ENCODE results near the gene PDE2A. TPM values are rescaled to one million over a fixed set of nuclear protein-coding genes. Genes with fewer than 3 reads are reported as not detected.

Gene PDE2A
- total and polyA plus RNA-seq, 2 donors (not counting 1 experiment from before 2014, with no cell fraction given): 0.88 to 2.9 TPM

DNA sequence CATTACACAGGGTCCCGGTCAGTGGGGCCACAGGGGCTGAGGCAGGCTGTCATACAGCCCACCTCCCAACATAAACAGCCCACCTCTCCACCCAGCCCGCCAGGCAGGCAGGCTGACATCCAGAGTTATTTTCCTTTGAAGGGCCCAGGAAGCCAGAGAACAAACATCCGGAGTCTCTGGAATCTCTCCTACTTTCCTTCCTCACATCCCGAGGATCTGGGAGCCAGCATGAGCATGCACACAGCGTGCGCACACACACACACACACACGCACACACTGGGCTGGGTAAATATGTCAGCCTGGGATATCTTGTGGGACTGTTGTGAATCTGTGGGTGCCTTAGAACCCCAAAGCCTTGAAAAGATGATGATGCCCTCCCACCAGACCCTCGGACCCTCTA, 55.4 kb downstream of the PDE2A start:
- DNase-seq (no peak), ATAC-seq (ENCODE audit: low read depth) (no peak)
- intact Hi-C loops (cut with micrococcal nuclease): no loop called here
- no peak overlapping the region for H3K27ac Mint-ChIP-seq
- H3K4me1 Mint-ChIP-seq: peaks cover 35% of the 10 kb centered on the region
- Histone ChIP-seq H3K79me2 (ENCODE audit: control insufficient read depth, insufficient read depth, low read length) (no peaks in the 10 kb centered on the region), H3K4me3 (ENCODE audit: control extremely low read depth in 1 of 5, extremely low read depth in 1 of 5, insufficient read depth in 1 of 5, low read depth in 2 of 5, low read length in 4 of 5) (no peak overlapping the region), H3K27ac (ENCODE audit: low read length in 2 of 2) (no peak overlapping the region), H3K9me3 (ENCODE audit: control extremely low read depth in 1 of 3, control insufficient read depth in 2 of 3, insufficient read depth in 1 of 3, low read length in 2 of 3) (peaks cover 0 to 1% (median 0%) of the 10 kb centered on the region in 3 donors), H3K4me2 (replicated peaks; ENCODE audit: low read depth, low read length, poor library complexity, severe bottlenecking) (no peak overlapping the region), H3K9ac (ENCODE audit: low read length) (no peak overlapping the region), H3K27me3 (replicated peaks in 1 of 4; ENCODE audit: control extremely low read depth in 1 of 4, control insufficient read depth in 3 of 4, insufficient read depth in 4 of 4, low read length in 3 of 4) (peaks cover 0 to 16% (median 3%) of the 10 kb centered on the region in 4 experiments), H2AFZ (ENCODE audit: insufficient read depth, low read depth, low read length, poor library complexity, severe bottlenecking) (no peak overlapping the region), H4K20me1 (ENCODE audit: control insufficient read depth, insufficient read depth, low read length, poor library complexity, severe bottlenecking) (no peaks in the 10 kb centered on the region), H3K36me3 (replicated peaks in 1 of 2; ENCODE audit: control extremely low read depth in 1 of 2, control insufficient read depth in 1 of 2, extremely low read depth in 1 of 2, insufficient read depth in 2 of 2, low read length in 1 of 2) (no peaks in the 10 kb centered on the region), H3K4me1 (ENCODE audit: control insufficient read depth in 2 of 2, insufficient read depth in 2 of 2, low read length in 2 of 2) (peaks cover 14 to 34% of the 10 kb centered on the region in 2 donors)
- peaks cover 16% of the 10 kb centered on the region for H3K27me3 Mint-ChIP-seq
- ChIA-PET CTCF (no interaction called here), POLR2A (no interaction called here)
- H3K9me3 Mint-ChIP-seq (ENCODE audit: insufficient read depth): no peaks in the 10 kb centered on the region
- WGBS (ENCODE audit: insufficient coverage): 97% methylated on average over 3 of the region's 8 CpGs
- no peak for TF ChIP-seq EZH2 (IDR thresholded peaks at IDR 0.05; ENCODE audit: borderline replicate concordance, insufficient read depth, low read depth, low read length, poor library complexity, severe bottlenecking)
- TF ChIP-seq, protein P1, sequence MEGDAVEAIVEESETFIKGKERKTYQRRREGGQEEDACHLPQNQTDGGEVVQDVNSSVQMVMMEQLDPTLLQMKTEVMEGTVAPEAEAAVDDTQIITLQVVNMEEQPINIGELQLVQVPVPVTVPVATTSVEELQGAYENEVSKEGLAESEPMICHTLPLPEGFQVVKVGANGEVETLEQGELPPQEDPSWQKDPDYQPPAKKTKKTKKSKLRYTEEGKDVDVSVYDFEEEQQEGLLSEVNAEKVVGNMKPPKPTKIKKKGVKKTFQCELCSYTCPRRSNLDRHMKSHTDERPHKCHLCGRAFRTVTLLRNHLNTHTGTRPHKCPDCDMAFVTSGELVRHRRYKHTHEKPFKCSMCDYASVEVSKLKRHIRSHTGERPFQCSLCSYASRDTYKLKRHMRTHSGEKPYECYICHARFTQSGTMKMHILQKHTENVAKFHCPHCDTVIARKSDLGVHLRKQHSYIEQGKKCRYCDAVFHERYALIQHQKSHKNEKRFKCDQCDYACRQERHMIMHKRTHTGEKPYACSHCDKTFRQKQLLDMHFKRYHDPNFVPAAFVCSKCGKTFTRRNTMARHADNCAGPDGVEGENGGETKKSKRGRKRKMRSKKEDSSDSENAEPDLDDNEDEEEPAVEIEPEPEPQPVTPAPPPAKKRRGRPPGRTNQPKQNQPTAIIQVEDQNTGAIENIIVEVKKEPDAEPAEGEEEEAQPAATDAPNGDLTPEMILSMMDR (IDR thresholded peaks at IDR 0.05): no peak
- no peak overlapping the region for H3K4me3 Mint-ChIP-seq

DNA sequence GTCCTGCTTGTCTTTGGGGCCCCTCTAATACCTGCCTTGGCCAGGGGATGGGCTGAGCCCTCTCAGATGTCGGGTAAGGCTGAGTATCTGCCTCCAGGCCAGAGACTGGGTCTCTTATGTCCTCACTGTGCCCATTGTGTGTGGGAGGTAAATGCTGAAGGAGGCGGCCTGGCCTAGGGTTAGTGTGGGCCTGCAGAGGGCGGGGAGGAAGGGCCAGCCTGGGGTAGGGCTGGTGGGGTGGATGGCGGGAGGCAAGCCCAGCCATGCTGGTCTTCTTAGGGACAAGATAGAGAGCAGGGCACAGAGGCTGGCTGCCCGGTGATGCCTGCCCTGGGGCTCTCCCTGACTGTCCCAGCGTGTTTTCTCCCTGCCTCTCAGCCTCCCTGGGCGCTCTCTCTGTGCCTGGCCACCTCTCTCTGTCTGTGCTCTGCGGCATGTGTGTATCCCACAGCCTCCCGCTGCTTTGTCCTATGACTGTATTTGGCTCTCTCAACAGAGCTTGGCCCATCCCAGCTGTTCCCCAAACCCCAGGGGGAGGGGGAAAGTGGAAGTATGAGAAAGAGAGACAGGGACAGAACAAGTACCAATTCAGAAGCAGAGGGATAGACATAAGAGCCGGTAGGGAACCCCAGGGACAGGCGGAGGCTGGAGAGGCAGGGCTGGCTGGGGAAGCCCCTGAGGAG, 57.0 kb downstream of the PDE2A start:
- ChIA-PET CTCF (interaction anchor here (1.0 kb wide), 1 partner anchor 18 kb away, joined by 3 read pairs; no protein-coding TSS in a partner anchor), POLR2A (no interaction called here)
- no peak for TF ChIP-seq EZH2 (IDR thresholded peaks at IDR 0.05; ENCODE audit: borderline replicate concordance, insufficient read depth, low read depth, low read length, poor library complexity, severe bottlenecking)
- TF ChIP-seq, protein P1 (IDR thresholded peaks at IDR 0.05): no peak
- Mint-ChIP-seq H3K9me3 (ENCODE audit: insufficient read depth) (no peaks in the 10 kb centered on the region), H3K4me3 (no peak overlapping the region), H3K27ac (no peak overlapping the region), H3K4me1 (peaks cover 37% of the 10 kb centered on the region), H3K27me3 (peaks cover 16% of the 10 kb centered on the region)
- H3K27me3 ChIP-seq (replicated peaks in 1 of 4; ENCODE audit: control extremely low read depth in 1 of 4, control insufficient read depth in 3 of 4, insufficient read depth in 4 of 4, low read length in 3 of 4): peaks cover 0 to 16% (median 4%) of the 10 kb centered on the region in 4 experiments
- DNase-seq (no peak), ATAC-seq (ENCODE audit: low read depth) (no peak)
- 96% methylated on average over 9 of the region's 11 CpGs for WGBS (ENCODE audit: insufficient coverage)
- H3K9me3 ChIP-seq (ENCODE audit: control extremely low read depth in 1 of 3, control insufficient read depth in 2 of 3, insufficient read depth in 1 of 3, low read length in 2 of 3): peaks cover 0 to 4% (median under 1%) of the 10 kb centered on the region in 3 donors
- H3K4me1 ChIP-seq (ENCODE audit: control insufficient read depth in 2 of 2, insufficient read depth in 2 of 2, low read length in 2 of 2): peaks cover 22 to 45% of the 10 kb centered on the region in 2 donors
- H3K36me3 ChIP-seq (replicated peaks in 1 of 2; ENCODE audit: control extremely low read depth in 1 of 2, control insufficient read depth in 1 of 2, extremely low read depth in 1 of 2, insufficient read depth in 2 of 2, low read length in 1 of 2): no peaks in the 10 kb centered on the region
- no peak overlapping the region for H3K4me3 ChIP-seq (ENCODE audit: control extremely low read depth in 1 of 5, extremely low read depth in 1 of 5, insufficient read depth in 1 of 5, low read depth in 2 of 5, low read length in 4 of 5)
- intact Hi-C loops (cut with micrococcal nuclease): no loop called here
- no peak overlapping the region for H2AFZ ChIP-seq (ENCODE audit: insufficient read depth, low read depth, low read length, poor library complexity, severe bottlenecking)
- no peak overlapping the region for H3K4me2 ChIP-seq (replicated peaks; ENCODE audit: low read depth, low read length, poor library complexity, severe bottlenecking)
- no peak overlapping the region for H3K27ac ChIP-seq (ENCODE audit: low read length in 2 of 2)
- H3K9ac ChIP-seq (ENCODE audit: low read length): no peak overlapping the region
- no peaks in the 10 kb centered on the region for H3K79me2 ChIP-seq (ENCODE audit: control insufficient read depth, insufficient read depth, low read length)
- no peaks in the 10 kb centered on the region for H4K20me1 ChIP-seq (ENCODE audit: control insufficient read depth, insufficient read depth, low read length, poor library complexity, severe bottlenecking)

Data from B cell (primary cell).